VCaP (cell line): Measurements from ENCODE around the gene PRIM2.
"Not testable (repeated sequence)": the region's sequence is repeated elsewhere in the genome, so short reads cannot be mapped to it uniquely, and the experiment has no call there.

Experiments used
- H3K27ac ChIP-seq: fragments of 450-650 bp; 2 replicates; pipeline ENCODE4 v1.5.1; 2017
- TF ChIP-seq, protein P1 (sequence below): fragments of 450-650 bp; conservative IDR thresholded peaks from 2 replicates; pipeline ENCODE4 v1.5.1; 2017; ENCODE audit warnings: mild to moderate bottlenecking, moderate library complexity

Gene PRIM2

DNA sequence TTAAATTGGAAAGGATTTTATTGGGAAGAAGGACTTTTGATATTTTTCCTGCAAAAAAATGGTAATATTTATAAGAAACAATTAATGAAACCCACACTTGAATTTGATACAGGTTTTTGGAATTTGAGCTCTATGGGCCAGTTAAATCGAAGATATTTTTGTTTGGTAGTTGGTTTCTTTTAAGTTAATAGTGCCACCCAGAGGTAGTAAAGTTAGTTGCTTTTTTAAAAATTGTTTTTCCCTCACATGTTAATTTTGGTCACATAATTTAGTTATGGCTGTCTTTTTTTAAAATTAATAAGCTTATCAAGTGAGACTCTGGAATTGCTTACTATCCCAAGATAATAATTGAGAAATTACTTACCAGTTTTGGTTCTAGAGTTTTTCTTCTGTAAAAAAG is 7.1 kb downstream of the PRIM2 start:
- H3K27ac ChIP-seq: no peak overlapping the region
- TF ChIP-seq, protein P1, sequence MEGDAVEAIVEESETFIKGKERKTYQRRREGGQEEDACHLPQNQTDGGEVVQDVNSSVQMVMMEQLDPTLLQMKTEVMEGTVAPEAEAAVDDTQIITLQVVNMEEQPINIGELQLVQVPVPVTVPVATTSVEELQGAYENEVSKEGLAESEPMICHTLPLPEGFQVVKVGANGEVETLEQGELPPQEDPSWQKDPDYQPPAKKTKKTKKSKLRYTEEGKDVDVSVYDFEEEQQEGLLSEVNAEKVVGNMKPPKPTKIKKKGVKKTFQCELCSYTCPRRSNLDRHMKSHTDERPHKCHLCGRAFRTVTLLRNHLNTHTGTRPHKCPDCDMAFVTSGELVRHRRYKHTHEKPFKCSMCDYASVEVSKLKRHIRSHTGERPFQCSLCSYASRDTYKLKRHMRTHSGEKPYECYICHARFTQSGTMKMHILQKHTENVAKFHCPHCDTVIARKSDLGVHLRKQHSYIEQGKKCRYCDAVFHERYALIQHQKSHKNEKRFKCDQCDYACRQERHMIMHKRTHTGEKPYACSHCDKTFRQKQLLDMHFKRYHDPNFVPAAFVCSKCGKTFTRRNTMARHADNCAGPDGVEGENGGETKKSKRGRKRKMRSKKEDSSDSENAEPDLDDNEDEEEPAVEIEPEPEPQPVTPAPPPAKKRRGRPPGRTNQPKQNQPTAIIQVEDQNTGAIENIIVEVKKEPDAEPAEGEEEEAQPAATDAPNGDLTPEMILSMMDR: peak; percentile 71

DNA sequence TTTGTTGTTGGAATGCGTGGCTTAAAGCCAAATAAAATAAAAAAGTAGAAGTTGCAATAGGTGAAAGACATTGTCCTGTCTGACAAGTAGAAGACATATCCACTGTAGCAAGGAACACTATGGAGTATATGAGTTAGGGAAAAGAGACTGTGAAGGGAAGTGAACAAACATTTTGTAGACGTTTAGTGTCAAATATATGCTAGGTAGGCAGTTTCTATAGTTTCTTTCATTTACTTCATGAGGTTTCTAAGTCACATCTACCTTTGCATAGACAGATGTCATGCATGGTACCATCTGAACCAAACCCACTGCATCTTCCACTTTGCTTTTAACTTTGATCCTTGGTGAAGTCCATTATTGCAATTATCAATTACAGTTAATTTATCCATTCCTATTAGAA is 9.9 kb downstream of the PRIM2 start:
- TF ChIP-seq, protein P1: no peak
- no peak overlapping the region for H3K27ac ChIP-seq

DNA sequence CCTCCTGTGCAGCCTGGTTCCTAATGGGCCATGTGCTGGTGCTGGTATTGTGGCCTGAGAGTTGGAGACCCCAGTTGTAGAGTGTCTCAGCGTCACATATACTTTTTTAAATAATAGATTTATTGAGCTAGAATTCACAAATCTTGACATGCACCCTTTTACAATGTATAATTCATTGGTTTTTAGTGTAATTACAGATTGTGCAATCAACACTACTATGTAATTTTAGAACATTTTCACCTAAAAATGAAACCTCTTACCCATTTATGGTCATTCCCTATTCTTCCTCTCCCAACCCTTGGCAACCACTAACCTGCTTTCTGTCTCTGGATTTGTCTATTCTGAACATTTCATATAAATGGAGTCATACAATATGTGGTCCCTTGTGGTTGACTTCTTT is 10.6 kb downstream of the PRIM2 start:
- TF ChIP-seq, protein P1: no peak

DNA sequence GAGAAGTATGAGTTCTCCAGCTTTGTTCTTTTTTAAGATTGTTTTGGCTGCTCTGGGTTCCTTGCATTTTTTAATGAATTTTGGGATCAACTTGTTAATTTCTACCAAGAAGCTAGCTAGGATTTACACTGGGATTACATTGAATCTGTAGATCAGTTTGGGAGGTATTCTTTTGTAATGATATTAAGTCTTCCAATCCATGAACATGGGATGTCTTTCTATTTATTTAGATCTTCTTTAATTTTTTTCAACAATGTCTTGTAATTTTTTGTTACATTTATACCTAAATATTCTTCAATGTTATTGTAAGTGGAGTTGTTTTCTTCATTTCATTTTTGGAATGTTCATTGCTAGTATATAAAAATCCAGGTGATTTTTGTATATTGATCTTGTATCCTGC is 12.5 kb downstream of the PRIM2 start:
- TF ChIP-seq, protein P1: no peak
- H3K27ac ChIP-seq: no peak overlapping the region

More for the DNA sequence above, 10.6 kb downstream of the PRIM2 start:
- H3K27ac ChIP-seq: no peak overlapping the region

DNA sequence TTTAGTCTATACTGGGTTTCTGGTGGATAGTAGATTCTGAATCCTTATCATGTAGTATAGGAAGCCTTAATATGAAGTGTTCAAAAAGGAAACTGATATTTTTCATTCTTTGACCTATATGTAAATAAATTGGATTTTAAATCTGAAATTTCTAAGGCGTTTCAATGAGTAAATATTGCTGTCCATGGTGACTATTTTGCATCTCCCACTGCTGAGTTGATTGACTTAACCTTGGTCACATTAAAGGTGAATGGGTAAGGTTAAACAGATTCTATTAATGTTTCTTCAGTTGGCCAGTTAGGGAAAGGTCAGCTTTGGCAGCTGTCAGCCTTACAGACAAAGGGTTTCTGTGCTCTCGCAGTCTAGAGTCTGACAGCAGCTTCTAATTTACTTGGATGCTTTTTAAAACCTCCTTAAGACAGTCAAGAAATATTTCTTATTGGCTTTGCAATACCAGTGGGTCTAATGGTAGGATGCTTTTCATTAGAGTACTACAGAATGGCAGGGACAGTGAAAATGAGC is 24.8 kb downstream of the PRIM2 start:
- no peak overlapping the region for H3K27ac ChIP-seq
- TF ChIP-seq, protein P1: no peak

DNA sequence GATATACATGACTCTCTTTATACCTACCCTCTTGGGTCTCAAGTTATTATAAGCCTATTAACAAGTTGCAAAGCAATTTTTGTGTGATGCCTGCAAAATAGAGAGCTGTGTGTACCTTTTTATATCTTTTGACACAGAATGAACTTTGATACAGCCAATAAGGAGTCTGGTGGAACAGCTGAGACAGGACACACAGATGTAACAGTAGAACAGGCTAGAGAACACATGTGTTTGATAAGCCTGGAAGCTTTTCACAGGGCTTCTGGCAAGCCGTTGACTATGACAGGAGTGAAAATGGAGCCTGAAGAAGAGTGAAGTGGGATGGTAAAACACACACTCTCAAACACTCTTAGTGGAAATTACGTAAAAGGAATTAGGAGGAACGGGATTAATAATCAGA is 25.9 kb downstream of the PRIM2 start:
- not testable (repeated sequence) for H3K27ac ChIP-seq

DNA sequence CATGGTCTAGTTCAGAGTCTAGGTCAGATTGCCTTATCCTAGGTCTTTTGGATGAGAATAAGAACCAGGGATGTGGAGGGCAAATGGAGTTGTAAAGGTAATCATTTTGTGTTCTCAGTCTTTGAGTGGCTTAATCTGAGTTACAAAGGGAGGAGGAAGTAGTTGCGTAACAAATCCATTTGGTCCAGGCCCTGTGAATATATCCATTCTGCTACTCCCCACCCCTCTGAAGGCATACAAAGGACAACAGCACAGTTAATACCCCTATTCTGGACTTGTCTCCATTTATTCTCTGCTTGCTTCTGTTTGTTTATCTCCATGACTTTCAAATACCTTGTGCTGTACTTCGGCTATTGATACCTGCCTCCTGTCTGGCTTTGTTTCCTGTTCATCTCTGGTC is 29.3 kb downstream of the PRIM2 start:
- not testable (repeated sequence) for H3K27ac ChIP-seq

DNA sequence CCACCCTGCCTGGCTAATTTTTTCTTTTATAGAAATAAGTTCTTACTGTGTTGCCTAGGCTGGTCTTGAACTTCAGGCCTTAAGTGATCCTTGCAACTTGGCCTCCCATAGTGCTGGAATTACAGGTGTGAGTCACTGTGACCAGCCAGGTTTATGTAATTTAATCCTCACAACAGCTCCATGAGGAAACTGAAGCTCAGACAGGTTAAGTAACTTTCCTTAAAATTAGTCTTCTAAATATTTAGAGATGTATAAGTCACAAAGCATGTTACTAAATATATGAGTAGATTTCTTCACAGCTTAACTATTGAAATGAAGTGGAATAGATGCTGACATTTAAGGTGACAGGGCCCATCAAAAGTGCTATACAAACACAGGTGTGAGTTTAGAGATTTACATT is 30.2 kb downstream of the PRIM2 start:
- H3K27ac ChIP-seq: not testable (repeated sequence)

DNA sequence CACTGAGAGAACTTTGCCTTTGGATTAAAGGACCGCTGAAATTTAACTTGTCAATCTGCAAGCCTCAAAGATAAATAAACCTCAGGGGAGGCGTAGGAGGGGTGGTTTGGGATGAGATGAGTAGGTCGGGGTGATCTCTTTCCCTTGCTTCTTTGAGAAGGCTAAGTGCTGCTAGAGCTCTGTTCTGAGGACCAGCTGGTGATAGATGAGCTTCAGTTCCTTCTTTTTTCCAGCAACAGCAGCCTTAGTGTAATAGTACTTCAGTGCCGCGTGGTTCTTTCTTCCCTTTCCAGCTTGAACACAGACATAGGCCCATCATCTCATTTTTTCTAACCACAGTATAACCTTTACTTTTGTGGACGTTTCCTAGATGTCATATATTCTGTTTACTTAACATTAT is 33.0 kb downstream of the PRIM2 start:
- H3K27ac ChIP-seq: not testable (repeated sequence)

DNA sequence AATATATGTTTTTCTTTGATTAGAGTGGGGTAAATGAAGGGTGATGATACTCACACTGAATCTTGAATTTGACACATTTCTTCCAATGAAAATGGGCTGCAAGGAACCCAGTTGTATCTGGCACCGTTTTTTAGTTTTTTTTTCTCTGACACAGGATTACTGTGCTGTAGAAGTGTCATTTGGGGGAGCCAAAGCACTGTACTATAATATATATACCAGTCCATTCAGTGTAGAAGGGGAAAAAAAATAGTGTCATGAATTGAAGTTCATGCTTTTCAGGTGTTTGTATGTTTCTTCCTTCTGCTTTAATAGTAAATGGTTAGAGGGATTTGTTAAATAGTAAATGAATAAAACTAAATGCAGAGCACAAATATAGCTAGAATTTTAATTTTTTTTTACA is 35.2 kb downstream of the PRIM2 start:
- TF ChIP-seq, protein P1: peak; percentile 16; the same call in 1 of the 2 replicates

DNA sequence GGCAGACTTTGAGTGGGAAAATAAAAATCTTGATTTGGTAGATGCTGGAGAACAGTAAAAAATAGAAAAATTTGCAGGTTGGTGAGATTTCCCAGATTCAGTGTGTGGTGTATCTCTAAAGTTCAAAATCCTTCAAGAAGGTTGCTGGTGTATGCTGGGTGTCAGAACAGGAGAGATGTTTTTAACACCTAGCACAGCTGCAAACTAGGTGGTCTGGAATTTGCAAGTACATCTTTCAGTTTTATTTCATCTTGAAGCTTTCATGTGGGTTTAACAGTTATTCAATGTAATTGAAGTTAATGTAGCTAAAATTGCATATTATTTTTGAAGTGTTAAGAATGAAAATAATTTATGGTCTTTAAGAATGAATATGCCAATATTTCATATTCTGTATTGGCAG is 40.9 kb downstream of the PRIM2 start:
- not testable (repeated sequence) for H3K27ac ChIP-seq

More for the DNA sequence above, 35.2 kb downstream of the PRIM2 start:
- H3K27ac ChIP-seq: not testable (repeated sequence)

DNA sequence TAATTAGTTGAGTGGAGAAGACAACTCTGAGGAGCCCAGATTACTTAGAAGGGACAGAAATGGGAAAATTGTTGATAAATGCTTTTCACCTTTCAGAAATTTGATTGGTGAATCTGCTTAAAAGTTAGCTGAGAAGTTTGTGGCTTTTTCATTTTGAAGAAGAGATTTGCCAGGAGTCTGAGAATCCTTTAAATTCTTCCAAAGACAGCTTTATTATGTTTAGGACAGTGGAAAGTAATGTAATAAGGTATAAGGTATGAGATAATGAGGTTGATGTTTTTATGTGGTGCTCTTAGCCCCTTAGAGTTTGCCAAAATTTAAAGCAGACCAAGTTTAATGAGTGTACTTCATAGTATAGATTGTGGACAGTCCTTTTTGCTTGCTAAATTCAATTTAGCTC is 42.3 kb downstream of the PRIM2 start:
- not testable (repeated sequence) for H3K27ac ChIP-seq

DNA sequence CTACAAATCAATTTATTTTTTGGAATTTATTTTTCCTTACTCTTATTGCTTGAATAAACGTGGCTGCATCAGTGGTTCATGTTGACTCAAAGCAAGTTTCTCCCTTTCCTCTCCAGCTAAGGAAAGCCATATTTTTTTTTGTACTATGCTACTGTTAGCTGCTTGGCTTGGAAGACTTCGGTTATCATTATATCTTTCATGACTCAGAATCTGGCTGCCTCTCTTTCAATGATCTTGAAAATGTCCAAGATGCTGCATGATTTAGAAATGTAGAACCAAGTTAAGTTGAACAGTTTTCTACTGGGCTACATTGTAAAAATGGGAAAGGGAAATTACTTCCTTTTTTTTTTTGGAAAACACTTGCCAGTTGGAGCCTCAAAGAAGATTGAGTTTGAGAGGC is 44.9 kb downstream of the PRIM2 start:
- H3K27ac ChIP-seq: not testable (repeated sequence)

DNA sequence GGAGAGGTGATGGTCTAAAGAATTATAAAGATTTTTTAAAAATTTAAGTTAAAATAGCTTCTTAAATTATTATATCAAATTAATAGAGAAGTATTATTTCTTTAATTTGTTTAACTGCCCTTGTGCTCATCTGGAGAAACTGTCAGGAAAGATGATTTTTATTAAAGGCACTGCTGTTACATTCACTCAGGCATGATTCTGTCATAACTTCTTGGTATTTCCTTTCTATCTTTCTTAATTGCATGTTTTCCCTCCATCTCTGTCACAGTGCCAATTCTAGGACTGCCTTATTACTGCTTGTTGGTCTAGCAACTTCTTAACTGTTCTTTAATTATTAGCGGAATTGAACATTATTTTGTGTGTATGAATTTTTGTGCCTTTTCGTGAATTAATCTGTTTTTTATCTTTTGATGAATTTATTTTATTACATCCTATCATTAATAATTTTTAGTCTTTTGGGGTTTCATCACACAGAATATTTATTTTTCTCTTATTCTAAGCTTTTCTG is 47.7 kb downstream of the PRIM2 start:
- H3K27ac ChIP-seq: not testable (repeated sequence)
